Fibroblast of the conjunctiva (primary cell): Measurements from ENCODE around the gene MYPOP.
"Not testable (repeated sequence)": the region's sequence is repeated elsewhere in the genome, so short reads cannot be mapped to it uniquely, and the experiment has no call there.

Source experiments
- DNase-seq: peaks from one replicate; pipeline ENCODE4 v3.0.0-alpha.2; 2010; ENCODE audit warnings: low read depth

The MYPOP gene

DNA sequence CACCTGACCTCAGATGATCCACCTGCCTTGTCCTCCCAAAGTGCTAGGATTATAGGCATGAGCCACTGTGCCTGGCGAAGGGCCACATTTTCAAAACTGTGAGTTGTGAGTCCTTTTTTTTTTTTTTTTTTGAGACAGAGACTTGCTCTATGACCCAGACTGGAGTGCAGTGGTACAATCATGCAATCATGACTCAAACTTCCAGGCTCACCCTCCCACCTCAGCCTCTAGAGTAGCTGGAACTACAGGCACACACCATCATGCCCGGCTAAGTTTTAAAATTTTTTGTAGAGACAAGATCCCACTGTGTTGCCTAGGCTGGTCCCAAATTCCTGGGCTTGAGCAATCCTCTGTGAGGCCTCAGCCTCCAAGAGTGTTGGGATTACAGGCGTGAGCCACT is 3.8 kb upstream of the MYPOP start:
- DNase-seq = no peak

DNA sequence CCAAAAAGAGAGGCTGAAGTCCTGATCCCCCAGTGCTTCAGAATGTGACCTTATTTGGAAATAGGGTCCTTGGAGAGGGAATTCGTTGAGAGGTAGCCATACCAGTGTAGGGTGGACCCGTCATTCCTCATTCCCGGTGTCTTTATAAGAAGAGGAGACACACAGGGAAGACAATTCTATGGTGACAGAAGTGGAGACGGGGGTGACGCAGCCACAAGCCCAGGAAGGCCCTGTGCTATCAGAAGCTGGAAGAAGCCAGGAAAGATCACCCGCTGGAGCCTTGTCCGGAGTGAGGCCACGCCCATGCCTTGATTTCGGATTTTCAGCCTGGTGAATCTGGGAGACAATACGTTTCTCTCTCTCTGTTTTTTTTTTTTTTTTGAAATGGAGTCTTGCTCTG is 2.6 kb upstream of the MYPOP start:
- DNase-seq = no peak

DNA sequence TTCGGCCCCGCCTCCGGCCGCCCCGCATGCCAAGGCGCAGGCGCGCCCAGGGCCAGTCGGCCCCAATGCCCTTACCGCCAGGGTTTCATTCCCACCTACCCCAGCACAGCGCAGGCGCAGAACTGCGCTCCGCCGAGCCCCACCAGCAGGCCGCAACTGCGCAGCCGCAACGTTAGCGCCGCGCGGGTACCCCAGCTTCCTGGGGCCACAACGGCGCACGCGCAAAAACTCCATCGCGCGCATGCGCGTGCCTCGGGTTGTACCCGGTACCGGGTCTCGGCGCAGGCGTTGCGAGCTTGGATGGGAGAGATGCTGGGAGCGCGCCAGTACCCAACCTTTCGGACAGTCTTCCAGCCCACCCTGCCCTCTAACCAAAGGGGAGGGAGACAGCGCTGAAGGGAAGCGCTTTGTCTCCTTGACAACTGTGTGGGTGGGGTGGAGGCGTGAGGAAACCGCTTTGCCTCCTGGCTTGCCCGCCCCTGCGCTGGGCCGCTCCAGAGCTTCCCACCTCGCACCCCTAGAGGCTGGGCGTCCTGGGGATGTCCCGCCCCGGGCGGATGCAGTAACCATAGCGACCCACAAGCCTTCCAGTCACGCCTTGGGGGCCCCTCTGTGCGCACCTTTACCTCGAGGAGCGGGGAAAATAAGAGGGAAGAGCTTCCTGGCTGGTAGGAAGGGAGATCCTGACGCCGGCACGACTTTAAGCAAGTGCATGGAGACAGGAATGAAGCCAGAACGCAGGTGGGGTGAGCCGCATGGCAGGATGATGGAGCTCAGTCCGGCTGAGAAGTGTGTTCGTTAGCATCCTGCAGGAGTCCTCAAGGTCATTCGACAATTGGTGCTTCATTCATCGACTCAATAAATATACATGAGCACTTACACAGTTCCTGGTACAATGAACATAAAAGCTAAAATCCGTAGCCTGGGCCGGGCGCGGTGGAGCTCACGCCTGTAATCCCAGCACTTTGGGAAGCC is 525 bp upstream of the MYPOP start:
- DNase-seq = peak; percentile 96

DNA sequence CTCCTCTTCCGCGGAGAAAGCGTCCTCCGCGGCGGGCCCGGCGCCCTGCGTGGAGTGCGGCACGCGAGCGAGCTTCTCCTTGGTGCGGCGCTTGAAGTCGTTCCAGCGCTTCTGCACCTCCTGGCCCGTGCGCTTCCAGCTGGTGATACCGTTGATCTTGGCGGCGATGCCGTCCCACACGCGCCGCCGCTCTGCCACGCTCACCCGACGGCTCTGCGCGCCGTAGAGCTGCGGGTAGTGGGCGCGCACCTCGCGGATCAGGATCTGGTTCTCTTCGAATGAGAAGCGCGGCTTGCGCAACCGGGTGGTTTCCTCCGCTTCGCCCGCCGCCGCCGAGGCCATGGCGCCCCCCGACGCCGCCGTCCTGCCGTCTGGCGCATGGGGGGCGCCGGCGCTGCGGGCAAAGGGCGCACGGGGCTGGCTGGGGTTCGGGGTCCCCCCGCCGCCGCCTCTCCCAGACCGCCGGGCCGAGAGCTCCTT is 941 bp downstream of the MYPOP start:
- DNase-seq = no peak

DNA sequence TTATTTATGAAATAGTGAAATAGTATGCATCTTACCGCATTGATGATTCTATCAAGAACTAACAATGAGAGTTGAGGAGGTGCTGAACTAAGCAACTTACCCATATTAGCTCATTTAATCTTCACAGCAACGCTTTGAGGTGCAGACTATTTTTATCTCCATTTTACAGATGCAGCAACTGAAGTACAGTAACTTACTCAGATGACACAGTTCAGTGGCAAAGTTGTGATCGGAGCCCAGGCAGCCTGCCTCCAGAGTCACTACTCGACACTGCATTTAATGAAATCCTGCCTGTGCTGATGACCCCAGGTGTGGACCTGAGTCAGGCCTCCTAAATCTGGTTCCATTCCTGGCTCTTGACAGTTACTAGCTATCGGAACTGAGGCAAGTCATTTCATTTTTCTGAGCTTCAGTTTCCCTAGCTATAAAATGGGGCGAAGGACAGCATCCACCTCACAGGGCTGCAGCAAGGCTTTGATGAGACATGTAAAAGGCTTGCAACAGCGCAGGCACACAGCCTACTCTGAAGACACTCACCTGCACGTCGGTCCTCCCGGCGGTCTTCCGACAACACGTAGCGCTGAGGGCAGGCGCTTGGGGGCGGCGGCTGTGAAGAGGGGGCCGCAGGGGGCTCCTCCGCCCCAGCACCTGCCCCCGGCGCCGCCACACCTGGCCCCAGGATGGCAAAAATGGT is 1.5 kb downstream of the MYPOP start:
- DNase-seq = no peak

DNA sequence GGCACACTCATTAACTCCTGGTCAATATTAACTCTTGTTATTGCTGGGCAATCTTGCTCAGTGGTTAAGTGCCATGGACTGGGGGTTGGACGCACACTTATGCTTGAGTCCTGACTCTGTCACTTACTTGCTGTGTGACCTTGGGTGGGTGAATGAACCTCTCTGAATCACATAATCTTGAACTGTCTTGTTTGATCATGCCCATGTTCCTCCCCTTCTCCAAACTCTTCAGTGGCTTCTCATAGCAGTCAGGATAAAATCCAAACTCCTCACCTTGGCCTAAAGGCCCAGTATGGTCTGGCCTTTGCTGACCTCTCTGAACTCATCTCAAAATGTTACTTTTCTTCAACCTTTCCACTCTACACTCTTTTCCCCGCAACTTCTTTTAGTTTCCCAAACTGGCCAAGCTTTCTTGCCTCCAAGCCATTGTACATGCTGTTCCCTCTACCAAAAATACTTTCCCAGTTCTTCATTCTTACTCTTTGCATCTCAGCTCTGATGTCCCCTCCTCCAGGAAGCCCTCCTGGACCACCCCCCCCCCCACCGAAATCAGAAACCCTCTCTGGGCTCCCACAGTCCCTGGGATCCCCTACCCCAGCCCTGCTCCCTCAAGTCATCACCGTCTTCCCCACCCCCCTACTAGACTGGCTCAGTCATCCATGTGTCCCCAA is 2.4 kb downstream of the MYPOP start:
- DNase-seq = no peak

DNA sequence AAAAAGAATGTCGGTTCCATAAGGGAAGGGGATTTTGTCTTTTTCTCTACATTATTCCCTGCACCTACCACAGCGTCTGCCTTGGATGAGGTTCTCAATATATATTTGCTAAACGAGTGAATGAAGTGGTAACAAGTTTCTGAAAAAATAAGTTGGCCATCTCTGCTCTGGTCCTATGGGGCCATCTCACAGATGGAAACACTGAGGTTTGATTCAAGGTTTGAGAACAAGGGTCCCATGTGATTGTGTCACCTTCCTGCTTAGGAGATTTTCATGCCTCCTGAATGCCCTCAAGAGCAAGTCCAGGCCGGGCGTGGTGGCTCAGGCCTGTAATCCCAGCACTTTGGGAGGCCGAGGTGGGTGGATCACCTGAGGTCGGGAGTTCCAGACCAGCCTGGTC is 3.2 kb downstream of the MYPOP start:
- DNase-seq = no peak

DNA sequence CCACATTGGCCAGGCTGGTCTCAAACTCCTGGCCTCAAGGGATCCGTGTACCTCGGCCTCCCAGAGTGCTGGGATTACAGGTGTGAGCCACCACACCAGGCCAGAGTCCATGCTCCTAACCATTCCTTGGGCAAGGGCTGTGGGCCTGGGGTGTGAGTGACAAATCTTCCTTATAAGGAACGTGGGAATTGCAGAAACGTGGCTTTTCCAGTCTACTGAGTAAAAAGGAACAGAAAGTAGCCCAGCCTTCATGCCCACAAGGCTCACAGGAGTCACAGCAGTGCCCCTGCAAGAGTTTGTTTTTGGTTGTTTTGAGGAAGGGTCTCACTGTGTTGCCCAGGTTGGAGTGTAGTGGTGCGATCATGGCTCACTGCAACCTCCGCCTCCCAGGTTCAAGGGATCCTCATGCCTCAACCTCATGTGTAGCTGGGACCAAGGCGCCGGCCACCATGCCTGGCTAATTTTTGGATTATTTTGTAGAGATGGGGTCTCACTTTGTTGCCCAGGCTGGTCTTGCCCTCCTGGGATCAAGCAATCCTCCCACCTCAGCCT is 5.1 kb downstream of the MYPOP start:
- DNase-seq = no peak

DNA sequence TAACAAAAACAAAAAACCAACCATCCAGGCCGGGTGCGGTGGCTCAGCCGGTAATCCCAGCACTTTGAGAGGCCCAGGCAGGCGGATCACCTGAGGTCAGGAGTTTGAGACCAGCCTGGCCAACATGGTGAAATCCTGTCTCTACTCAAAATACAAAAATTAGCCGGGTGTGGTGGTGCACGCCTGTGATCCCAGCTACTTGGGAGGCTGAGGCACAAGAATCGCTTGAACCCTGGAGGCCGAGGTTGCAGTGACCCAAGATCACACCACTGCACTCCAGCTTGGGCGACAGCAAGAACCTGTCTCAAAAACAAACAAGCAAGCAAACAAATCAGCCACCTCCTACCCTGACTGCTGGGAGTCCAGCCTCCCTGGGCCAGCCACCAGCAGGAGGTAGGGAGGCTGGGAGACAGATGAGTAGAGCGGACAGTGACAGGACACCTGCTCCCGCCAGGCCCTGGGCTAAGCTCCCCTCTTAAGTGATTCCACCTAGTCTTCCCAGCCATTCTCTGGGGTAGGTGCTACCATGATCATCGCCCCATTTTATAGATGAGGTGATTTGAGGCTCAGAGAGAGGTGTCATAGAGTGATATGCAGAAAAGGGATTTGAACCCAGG is 6.3 kb downstream of the MYPOP start:
- DNase-seq = not testable (repeated sequence)

DNA sequence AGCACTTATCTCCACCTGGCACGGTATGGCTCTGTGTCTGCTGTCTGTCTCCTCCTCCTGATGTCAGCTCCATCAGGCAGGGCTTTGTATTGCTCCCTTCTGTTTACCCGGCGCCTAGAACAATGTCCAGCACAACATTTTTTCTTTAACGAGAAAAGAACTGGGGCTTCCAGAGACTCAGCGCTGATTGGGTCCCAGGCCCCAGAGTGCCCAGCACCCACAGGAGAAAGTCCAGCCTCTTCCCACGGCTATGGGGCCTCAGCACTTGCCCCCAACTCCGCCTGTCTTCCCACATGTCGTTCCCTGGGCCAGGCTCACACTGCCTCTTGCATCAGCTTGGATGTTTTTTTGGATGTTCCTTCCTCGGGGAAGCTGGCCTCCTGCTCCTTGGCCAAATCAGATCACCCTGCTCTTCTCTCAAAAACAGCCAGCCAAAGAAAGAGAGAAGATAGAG is 6.9 kb downstream of the MYPOP start:
- DNase-seq = no peak

DNA sequence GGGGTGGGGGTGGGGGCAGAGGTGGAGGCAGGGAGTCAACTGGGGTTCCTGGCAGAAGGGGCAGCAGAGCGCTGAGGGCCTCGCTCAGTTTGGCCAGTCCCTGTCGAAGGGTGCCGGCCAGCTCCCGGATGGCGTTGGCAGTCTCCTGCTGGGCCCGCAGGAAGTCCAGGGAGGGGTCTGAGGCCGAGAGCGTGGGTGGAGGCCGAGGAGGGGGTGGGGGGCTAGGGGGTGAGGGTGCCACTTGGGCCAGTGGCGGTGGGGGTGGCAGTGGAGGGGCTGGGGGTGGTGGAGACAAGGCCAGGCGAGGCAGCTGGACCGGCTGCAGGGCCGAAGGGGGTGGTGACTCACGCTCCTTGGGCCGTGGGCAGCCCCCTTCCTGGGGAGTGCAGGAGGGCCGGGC is 11.5 kb downstream of the MYPOP start:
- no peak for DNase-seq

DNA sequence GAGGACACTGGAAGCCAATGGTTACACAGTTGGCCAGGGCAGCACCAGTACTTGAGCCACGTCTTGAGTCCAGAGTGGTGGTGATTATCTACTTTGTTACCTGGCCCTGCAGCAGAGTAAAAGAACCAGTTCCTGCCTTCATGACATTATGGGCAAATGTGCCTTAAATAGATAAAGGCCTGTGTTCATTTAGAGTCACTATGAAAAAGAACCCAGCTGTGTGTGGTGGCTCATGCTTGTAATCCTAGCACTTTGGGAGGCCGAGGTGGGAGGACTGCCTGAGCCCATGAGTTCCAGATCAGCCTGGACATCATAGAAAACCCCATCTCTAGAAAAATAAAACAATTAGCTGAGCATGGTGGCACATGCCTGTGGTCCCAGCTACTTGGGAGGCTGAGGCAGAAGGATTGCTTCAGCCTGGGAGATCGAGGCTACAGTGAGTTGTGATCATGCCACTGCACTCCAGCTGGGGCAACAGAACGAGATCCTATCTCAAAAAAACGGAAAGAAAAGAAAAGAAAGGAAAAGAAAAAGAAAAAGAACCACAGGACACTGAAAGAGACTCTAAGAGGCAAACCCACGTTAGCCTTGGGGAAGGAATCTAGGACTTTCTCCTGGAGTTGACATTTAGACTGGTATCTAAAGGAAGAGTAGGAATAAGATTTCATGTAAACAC is 13.1 kb downstream of the MYPOP start:
- no peak for DNase-seq

DNA sequence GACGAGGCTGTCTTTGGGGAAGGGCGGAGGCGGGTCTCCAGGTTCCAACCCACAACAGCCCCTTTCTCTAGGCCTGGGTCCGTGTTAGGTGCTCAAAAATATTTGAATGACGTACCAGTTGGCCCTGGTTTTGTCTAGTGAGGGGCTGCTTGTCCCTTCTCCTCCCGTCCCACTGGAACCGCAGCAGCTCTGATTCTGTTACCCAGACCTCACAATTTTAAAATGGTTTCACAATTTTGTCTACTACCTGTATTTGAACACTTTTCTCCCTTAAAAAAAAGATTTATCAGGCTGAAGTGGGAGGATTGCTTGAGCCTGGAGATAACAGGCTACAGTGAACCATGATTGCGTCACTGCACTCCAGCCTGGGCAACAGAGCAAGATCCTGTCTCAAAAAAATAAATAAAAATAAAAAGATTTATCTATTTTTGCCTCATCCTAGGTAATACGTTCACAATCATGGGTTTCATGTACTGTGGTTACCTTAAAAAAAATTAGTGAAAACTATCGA is 15.2 kb downstream of the MYPOP start:
- no peak for DNase-seq

DNA sequence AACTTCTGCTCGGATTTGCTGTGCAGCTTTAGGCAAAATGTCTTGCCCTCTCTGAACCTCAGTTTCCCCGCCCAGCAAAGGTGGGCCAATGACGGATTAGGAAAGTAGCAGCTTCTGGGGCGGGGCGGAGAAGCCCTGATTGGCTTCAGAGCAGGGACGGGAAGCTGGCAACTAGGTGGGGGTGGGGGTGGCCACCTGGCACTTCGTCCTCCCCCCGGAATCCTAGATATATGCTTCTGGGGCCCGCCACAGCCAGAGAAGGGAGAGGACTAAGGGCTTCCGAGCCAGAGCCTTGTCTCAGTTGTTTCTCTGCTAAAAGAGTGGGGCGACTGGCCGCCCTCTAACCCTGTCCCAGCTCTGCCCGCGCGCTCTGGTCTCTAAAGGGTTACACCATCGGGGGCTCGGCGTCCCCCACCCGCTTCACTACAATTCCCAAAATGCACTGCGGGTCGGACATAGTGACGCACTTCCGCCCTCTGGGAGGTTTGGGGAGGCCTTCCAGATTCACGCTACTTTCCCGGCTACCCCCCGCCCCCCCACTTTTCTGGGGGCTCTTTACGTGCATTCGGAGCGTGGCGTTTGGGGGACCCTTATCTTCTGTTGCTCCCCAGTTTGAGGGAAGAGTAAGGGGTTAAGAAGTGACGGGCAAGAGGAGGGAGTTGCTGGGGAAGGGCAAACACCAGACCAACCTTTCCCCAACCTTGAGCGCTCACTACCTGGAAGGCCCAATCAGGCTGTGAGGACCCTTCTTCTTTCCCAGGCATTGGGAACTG is 15.8 kb downstream of the MYPOP start:
- peak; percentile 75 for DNase-seq

DNA sequence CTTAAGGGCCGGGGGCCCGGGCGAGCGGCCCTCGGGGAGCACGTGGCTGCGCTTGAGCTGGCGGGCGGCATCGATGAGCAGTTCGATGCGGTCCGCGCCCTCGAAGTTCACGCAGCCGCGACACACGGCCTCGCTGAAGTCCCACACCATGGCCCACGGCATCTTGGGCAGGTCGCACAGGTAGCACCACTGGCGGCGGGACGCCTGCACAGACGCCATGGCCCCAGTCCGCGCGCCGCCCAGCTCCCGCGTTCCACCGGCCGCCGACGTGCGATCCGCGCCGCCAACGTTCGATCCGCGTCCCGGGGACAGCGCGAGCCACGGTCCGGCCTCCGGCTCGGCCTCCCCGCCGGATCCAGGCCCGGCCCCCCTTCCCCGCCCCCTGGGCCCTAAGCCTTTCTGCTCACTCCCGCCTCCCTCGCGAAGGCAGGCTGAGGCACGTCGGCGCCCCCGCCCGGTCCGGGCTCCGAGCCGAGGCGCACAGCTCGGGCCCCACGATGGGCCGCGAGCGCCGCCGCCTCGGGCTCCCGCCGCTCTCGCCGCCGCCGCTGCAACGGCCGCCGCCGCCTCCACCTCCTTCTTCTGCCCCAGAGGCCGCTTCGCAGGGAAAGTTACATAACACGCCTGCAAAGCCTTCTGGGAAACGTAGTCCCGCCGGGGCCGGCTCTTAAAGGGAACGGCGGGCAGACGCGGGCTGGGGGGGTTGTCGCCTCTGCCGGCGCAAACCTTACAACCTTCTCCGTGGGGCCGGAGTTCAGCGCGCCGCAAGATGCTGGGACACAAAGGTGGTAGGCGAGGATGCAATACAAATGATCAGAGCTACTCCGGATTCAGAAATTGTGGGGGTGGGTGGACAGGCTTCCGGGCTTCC is 16.6 kb downstream of the MYPOP start, which contains the start of gene IRF2BP1:
TSS of gene IRF2BP1 (minus strand) at position 586 of the 871 bp plus-strand sequence. CDS start at position 219, 367 bp downstream.
- peak; percentile 82 for DNase-seq

DNA sequence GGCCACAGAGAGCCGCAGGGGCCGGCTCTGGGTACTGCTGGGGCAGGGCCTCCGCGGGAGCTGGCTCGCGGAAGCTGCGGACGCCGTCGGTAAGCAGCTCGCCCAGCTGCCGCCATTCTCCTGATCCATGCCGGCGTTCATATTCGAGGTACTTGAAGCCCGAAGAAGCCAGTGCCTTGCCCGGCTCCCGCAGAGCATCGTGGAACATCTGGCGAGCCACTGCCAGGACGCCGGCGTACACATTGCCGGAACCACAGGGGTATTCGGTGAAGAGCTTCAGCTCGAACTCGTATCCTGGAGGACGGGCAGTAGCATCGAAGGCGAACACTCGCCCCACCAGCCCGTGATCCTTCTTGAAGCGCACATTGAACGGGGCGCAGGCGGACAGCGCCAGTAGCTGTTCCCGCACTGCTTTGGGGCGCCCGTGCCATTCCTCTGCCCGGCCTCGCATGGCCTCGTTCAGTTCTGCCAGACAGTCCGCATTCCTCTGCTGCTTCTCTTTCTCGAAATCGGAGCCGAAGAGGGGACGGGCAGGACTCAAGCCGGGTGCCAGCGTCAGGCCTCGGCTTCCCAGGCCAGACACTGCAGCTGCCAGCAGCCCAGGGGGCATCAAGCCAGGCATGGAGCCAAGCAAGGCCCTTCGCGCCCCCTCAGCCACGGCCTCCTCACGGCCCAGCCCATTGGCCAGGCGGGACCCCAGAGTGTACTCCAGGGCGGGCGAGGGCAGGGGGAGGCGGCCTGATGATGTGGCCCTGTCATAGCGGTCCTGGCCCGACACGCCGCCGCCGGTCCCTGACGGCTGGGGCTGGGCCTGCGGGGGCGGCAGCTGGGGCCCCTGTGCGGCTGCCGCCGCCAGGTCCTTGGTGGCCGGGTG is 17.5 kb downstream of the MYPOP start:
- no peak for DNase-seq

DNA sequence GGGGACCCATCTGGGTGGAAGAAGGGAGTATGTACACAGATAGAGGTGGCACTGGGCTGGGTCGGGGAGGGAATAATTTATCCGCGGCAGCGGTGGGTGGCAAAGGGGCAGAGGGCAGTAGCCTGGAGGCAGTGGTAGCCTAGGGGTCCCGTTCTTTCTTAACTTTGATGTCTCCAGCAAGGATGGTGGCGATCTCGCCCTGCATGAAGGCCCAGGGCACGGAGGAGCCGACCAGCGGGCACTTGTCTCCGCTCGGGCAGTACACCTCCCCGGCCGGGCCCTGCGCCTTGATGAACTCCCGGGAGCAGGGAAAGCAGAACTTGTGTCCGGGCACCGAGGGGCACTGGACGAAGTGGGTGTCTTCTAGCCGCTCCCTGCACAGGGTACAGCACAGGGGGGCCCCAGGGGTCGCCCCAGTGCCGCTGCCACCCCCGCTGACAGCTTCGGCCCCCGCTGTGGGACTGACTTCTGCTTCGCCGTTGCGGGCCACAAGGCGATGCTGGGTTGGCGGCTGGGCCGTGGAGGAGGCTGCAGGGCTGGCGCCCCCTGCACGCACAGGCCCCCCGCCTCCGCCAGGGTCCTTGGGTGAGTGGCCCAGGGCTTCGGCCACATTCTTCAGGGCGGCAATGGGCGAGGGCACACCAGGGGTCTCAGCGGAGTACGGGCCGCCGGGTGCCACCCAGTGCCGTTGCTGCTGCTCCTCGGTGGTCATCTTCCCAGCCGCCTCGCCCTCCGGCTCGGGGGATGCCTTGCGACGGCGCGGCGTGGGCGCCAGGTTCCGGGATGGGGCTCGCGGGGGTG is 18.3 kb downstream of the MYPOP start:
- no peak for DNase-seq
